H1 (cell line): ENCODE measurements around the gene KRT80. TPM values are rescaled to one million over a fixed set of nuclear protein-coding genes. Genes with fewer than 3 reads are reported as not detected.

Source experiments
- TAF7 ChIP-seq: optimal IDR thresholded peaks from 2 replicates; pipeline ENCODE3; 2011; ENCODE audit warnings: low read depth, mild to moderate bottlenecking, inconsistent platforms, low read length, moderate library complexity, borderline replicate concordance
- polyA plus RNA-seq, 7 experiments: library from polyadenylated mRNA; depleted of rRNA in 3 of 7; stranded (reverse) in 5 of 7; unstranded in 2 of 7; fragments of >200 nt in 5 of 7; fragments of 200-250 nt in 2 of 7; gene quantifications; 1 replicate in 5 of 7; 2 replicates in 1 of 7; 4 replicates in 1 of 7; pipeline versions ENCODE4 v1.2.1 to v1.2.3, GENCODE V29; 2011 to 2013; ENCODE audit warnings: missing spikeins in 2 of 7, mixed read lengths in 2 of 7
- total RNA-seq: library from RNA; stranded (reverse); fragmentation: NEBNext Ultra II Directional; extraction: Animal tissue kit (Norgen Biotek cat#: 25700); gene quantifications from 2 replicates; pipeline ENCODE4 v1.2.1, GENCODE V29; 2021

The KRT80 gene
- total and polyA plus RNA-seq, 2 of the 8 experiments (the other 6 are each of a cell fraction or from before 2014, with no cell fraction given) = 0.05 TPM; not detected in 1

DNA sequence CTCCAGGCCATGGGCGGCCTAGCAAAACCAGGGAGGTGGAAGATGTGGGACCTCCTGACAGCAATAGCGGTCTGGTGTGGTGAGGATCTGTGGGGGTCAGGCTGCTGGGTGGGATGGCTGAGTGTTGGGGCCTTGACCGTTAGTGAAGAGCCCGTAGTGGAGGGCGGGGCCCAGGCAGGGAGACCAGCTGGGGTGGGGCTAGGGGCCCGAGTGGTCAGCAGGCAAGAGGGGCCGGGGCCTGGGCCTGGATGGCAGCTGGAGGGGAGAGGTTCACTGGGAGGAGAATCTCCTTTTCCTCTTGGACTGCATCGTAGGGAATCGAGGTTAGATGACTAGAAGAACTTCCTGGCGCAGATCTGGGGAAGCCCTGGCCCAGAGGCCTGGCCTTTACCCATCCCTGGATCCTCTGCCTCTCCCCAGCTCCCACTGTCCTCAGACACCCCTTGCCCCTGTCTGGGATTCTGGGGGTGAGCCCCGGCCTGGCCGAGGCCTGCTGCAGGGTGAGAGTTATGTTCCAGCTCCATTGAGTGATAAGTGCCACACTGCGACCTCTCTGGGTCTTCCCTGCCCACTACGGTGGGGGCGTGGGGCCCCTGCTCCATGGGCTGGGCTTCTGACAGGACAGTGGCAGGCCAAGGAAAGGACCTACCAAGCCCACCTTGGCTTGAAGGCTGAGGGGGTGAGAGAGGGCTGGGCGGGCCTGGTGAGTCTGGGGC lies 47.1 kb downstream of the KRT80 start (continued):
- no peak for TF ChIP-seq TAF7
